Liver (tissue), 3 donors: ENCODE measurements around the gene ZNF580.

ENCODE experiments used
- CTCF ChIP-seq: fragments of 150-350 bp; IDR thresholded peaks from 2 replicates; pipeline ENCODE4 v1.5.1; 2017; ENCODE audit warnings: improper control_type of control experiment, low read depth, low read length; ENCODE audit not compliant: missing input control
- EGR1 ChIP-seq, 2 donors: IDR thresholded peaks; 2 replicates each; pipeline ENCODE4 v1.6.1; 2016 to 2018; ENCODE audit warnings: antibody characterized with exemption in 2 of 2, low read depth in 2 of 2
- GABPA ChIP-seq, 2 donors: IDR thresholded peaks in 1 of 2; conservative IDR thresholded peaks in 1 of 2; 2 replicates each; pipeline ENCODE4 v1.6.1; 2016; ENCODE audit warnings: antibody characterized with exemption in 2 of 2, mild to moderate bottlenecking in 1 of 2, moderate library complexity in 1 of 2
- JUND ChIP-seq, 2 donors: IDR thresholded peaks; 2 replicates each; pipeline ENCODE4 v1.6.1; 2016; ENCODE audit warnings: antibody characterized with exemption in 2 of 2
- REST ChIP-seq: IDR thresholded peaks from 2 replicates; pipeline ENCODE4 v1.6.1; 2016; ENCODE audit warnings: antibody characterized with exemption, mild to moderate bottlenecking
- TF ChIP-seq, protein P1 (sequence below): IDR thresholded peaks from 2 replicates; pipeline ENCODE4 v1.6.1; 2016; ENCODE audit warnings: antibody characterized with exemption
- donor health status: healthy.
- donor health status: healthy.

- no peak for TF ChIP-seq EGR1 (IDR thresholded peaks at IDR 0.05; ENCODE audit: low read depth in 2 of 2)
- TF ChIP-seq, protein P1, sequence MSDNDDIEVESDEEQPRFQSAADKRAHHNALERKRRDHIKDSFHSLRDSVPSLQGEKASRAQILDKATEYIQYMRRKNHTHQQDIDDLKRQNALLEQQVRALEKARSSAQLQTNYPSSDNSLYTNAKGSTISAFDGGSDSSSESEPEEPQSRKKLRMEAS, result no peak
- no peak for TF ChIP-seq CTCF
- TF ChIP-seq REST, result no peak
- TF ChIP-seq GABPA (IDR thresholded peaks at IDR 0.05 in 1 of 2, conservative IDR thresholded peaks at IDR 0.05 in 1 of 2), result no peak
- no peak for TF ChIP-seq JUND (IDR thresholded peaks at IDR 0.05)
Measured at GRCh38 chr19:55615543-55616394, 25.0 kb upstream of the ZNF580 start.
